Smooth muscle cell (in vitro differentiated cells): Measurements from ENCODE around the gene CASP3. TPM values are rescaled to one million over a fixed set of nuclear protein-coding genes. Genes with fewer than 3 reads are reported as not detected.

Experiments
- DNase-seq: peaks from one replicate; lab custom pipeline; 2025; ENCODE audit not compliant: unreplicated experiment; lab: John Stamatoyannopoulos, UW
- H2AFZ ChIP-seq: fragments of 200-600 bp; sonication (generic); 2 replicates; pipeline ENCODE4 v1.6.0; 2016; ENCODE audit warnings: antibody characterized with exemption, low read depth, mild to moderate bottlenecking
- H3F3A ChIP-seq: fragments of 200-600 bp; sonication (generic); 2 replicates; pipeline ENCODE4 v1.6.0; 2017; ENCODE audit warnings: antibody characterized with exemption, low read depth
- H3K27ac ChIP-seq: fragments of 200-600 bp; sonication (generic); 2 replicates; pipeline ENCODE4 v1.5.1; 2016; ENCODE audit warnings: low read depth, mild to moderate bottlenecking
- H3K27me3 ChIP-seq: fragments of 200-600 bp; sonication (generic); 2 replicates; pipeline ENCODE4 v1.6.1; 2016; ENCODE audit warnings: low read depth, mild to moderate bottlenecking
- H3K36me3 ChIP-seq: fragments of 200-600 bp; sonication (generic); 2 replicates; pipeline ENCODE4 v1.5.1; 2016; ENCODE audit warnings: low read depth
- H3K4me1 ChIP-seq: fragments of 200-600 bp; sonication (generic); 2 replicates; pipeline ENCODE4 v1.5.1; 2016; ENCODE audit warnings: low read depth
- H3K4me2 ChIP-seq: fragments of 200-600 bp; sonication (generic); 2 replicates; pipeline ENCODE4 v1.6.0; 2016; ENCODE audit warnings: mild to moderate bottlenecking
- H3K4me3 ChIP-seq: fragments of 200-600 bp; sonication (generic); 2 replicates; pipeline ENCODE4 v1.5.1; 2016; ENCODE audit warnings: mild to moderate bottlenecking
- H3K79me2 ChIP-seq: fragments of 200-600 bp; sonication (generic); 2 replicates; pipeline ENCODE4 v1.6.0; 2016; ENCODE audit warnings: low read depth, mild to moderate bottlenecking
- H3K9ac ChIP-seq: fragments of 200-600 bp; sonication (generic); 2 replicates; pipeline ENCODE4 v1.6.0; 2016; ENCODE audit warnings: low read depth
- H3K9me3 ChIP-seq: fragments of 200-600 bp; sonication (generic); replicated peaks from 2 replicates; pipeline ENCODE4 v1.5.1; 2016; ENCODE audit warnings: low read depth
- H4K20me1 ChIP-seq: fragments of 200-600 bp; sonication (generic); 2 replicates; pipeline ENCODE4 v1.6.0; 2016; ENCODE audit warnings: low read depth
- CTCF ChIP-seq: fragments of 200-600 bp; sonication (generic); IDR thresholded peaks from 2 replicates; pipeline ENCODE4 v1.5.1; 2017; ENCODE audit warnings: borderline replicate concordance, mild to moderate bottlenecking, antibody characterized with exemption; ENCODE audit not compliant: insufficient read depth, poor library complexity, severe bottlenecking
- WGBS: methylation state at CpG from one replicate; pipeline ENCODE4 v1.1.7; 2016; ENCODE audit warnings: low lambda C conversion rate; 5-methylcytosine and 5-hydroxymethylcytosine counted together
- polyA plus RNA-seq: library from polyadenylated mRNA; unstranded; fragments of >200 nt; fragmentation: Nextera tagmentation; extraction: Ambion mirVana; gene quantifications from 2 replicates; pipeline ENCODE4 v1.2.1, GENCODE V29; 2016
- total RNA-seq: library from RNA; depleted of rRNA; stranded (reverse); fragments of >200 nt; gene quantifications from 2 replicates; pipeline ENCODE4 v1.2.3, GENCODE V29; 2014

Gene CASP3
- 48.5 and 49.5 TPM in 2 replicates for total RNA-seq
- 29.1 and 35.7 TPM in 2 replicates for polyA plus RNA-seq

GRCh38 chr4:184649026-184649970 lies at the start of gene CASP3, which contains the start of gene PRIMPOL:
Gene CASP3 (minus strand): TSS chr4:184649447. CDS start chr4:184638453, 10,994 bp downstream.
Gene PRIMPOL (plus strand): TSS chr4:184649738. CDS start chr4:184657141, 7,403 bp downstream.
- H3K79me2 ChIP-seq, result peaks cover 32% of the 10 kb centered on the region
- TF ChIP-seq CTCF, result peak; percentile 2
- peaks cover 30% of the 10 kb centered on the region for H3K4me1 ChIP-seq
- H3K4me3 ChIP-seq, result peak within 1 kb of the TSS; percentile 98
- H3K4me2 ChIP-seq, result peak within 1 kb of the TSS; percentile 94
- peak within 1 kb of the TSS; percentile 93 for H3K9ac ChIP-seq
- H3F3A ChIP-seq, result peaks cover 14% of the 10 kb centered on the region
- H4K20me1 ChIP-seq, result peaks cover 40% of the 10 kb centered on the region
- H3K36me3 ChIP-seq, result no peaks in the 10 kb centered on the region
- peak; percentile 91 for DNase-seq
- no peaks in the 10 kb centered on the region for H3K9me3 ChIP-seq
- H2AFZ ChIP-seq, result peak within 1 kb of the TSS; percentile 90
- WGBS, result 1% methylated on average over 61 of the region's 90 CpGs
- no peaks in the 10 kb centered on the region for H3K27me3 ChIP-seq
- H3K27ac ChIP-seq, result peak within 1 kb of the TSS; percentile 97

DNA sequence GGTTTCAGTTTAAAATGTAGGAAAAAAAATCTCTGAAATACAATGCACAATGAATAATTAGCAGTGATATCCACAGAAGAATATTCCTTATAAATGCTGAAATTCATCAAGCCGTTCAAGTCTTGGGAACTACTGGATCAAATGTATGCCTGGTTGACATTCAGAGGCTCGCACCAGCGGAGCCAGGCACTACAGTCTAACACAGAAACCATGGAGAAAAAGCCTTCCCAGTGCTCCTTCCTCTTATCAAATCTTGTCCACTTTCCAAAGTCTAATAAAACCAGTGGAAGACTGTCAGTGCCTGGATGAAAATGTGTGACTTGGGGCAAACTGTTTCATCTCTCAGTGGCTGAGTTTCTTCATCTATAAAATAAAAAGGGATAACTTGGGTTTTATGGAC lies 48.7 kb upstream of the CASP3 start:
- H3K4me1 ChIP-seq, result no peaks in the 10 kb centered on the region
- no peaks in the 10 kb centered on the region for H3K36me3 ChIP-seq
- no peak for DNase-seq
- TF ChIP-seq CTCF, result no peak
- H2AFZ ChIP-seq, result no peak overlapping the region
- no peaks in the 10 kb centered on the region for H3K27me3 ChIP-seq
- H3K79me2 ChIP-seq, result no peaks in the 10 kb centered on the region
- H3K4me2 ChIP-seq, result no peak overlapping the region
- 68% methylated on average over 3 of the region's 3 CpGs for WGBS
- no peaks in the 10 kb centered on the region for H3K9me3 ChIP-seq
- no peaks in the 10 kb centered on the region for H3F3A ChIP-seq
- H3K9ac ChIP-seq, result no peak overlapping the region
- H3K4me3 ChIP-seq, result no peak overlapping the region
- H4K20me1 ChIP-seq, result no peaks in the 10 kb centered on the region
- H3K27ac ChIP-seq, result no peak overlapping the region

DNA sequence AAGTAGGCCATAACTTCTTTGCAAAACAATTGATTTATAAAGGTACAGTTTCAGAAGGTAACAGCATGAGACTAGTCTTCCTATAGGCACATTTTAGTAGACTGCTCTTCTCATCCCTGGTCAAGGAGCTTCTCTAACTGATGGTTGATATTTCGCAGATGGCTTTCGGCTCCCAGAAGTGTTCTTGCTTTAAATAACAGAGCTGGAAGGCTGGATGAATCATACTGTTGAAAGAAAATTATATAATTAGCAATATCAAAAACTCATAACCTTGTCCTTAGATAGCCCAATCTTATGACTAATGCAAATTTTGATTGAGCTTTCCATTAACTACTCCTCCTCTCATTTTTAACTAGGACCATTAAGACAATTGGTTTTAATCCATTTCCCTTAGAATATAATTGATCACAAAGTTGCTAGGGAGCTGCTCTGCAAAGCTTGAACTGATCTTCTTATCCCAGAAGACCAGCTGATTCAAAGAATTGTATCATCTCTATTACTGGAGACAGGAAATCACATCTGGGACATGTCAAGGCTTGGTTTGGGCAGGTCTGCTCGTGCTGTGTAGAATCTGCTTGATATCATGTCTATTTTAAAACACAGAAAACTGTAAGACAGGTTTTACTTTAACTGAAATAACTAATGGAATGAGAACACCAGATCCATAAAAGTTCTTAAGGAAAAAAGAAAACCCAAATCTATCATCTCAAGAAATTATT lies 46.1 kb upstream of the CASP3 start:
- Histone ChIP-seq H3K4me3 (no peak overlapping the region), H3K27ac (peak overlapping the region; percentile 14), H3K27me3 (no peaks in the 10 kb centered on the region), H3K9ac (no peak overlapping the region), H3K79me2 (no peaks in the 10 kb centered on the region), H3K4me2 (no peak overlapping the region), H4K20me1 (no peaks in the 10 kb centered on the region), H3K9me3 (no peaks in the 10 kb centered on the region), H2AFZ (no peak overlapping the region), H3K36me3 (no peaks in the 10 kb centered on the region), H3K4me1 (no peaks in the 10 kb centered on the region), H3F3A (no peaks in the 10 kb centered on the region)
- no peak for TF ChIP-seq CTCF
- no peak for DNase-seq
- WGBS, result 55% methylated on average over 3 of the region's 3 CpGs
